ENCODE results near the gene AGPS.

Gene AGPS

GRCh38 chr2:177572236-177572671, 179.7 kb downstream of the AGPS start:
- Histone ChIP-seq H3K4me3 (ENCODE audit: low read length) (no peak overlapping the region), H3K9me3 (ENCODE audit: low read length) (no peaks in the 10 kb centered on the region), H3K4me1 (ENCODE audit: insufficient read depth, low read length) (peaks cover 8% of the 10 kb centered on the region), H3K36me3 (ENCODE audit: insufficient read depth, low read length) (no peaks in the 10 kb centered on the region), H2AFZ (ENCODE audit: low read depth, low read length) (no peak overlapping the region), H3K27me3 (ENCODE audit: insufficient read depth, low read length) (no peaks in the 10 kb centered on the region)

- no peaks in the 10 kb centered on the region for H3K9me3 ChIP-seq (ENCODE audit: low read length)
- H3K27me3 ChIP-seq (ENCODE audit: insufficient read depth, low read length): no peaks in the 10 kb centered on the region
- no peaks in the 10 kb centered on the region for H3K36me3 ChIP-seq (ENCODE audit: insufficient read depth, low read length)
- H3K4me3 ChIP-seq (ENCODE audit: low read length): no peak overlapping the region
- no peak overlapping the region for H2AFZ ChIP-seq (ENCODE audit: low read depth, low read length)
- peaks cover 8% of the 10 kb centered on the region for H3K4me1 ChIP-seq (ENCODE audit: insufficient read depth, low read length)
Observed at GRCh38 chr2:177573120-177573519, 180.5 kb downstream of the AGPS start.

GRCh38 chr2:177574356-177574755, 181.8 kb downstream of the AGPS start:
- Histone ChIP-seq H3K36me3 (ENCODE audit: insufficient read depth, low read length) (no peaks in the 10 kb centered on the region), H3K4me3 (ENCODE audit: low read length) (no peak overlapping the region), H3K4me1 (ENCODE audit: insufficient read depth, low read length) (peaks cover 8% of the 10 kb centered on the region), H2AFZ (ENCODE audit: low read depth, low read length) (no peak overlapping the region), H3K27me3 (ENCODE audit: insufficient read depth, low read length) (no peaks in the 10 kb centered on the region), H3K9me3 (ENCODE audit: low read length) (no peaks in the 10 kb centered on the region)

GRCh38 chr2:177575358-177575757, 182.8 kb downstream of the AGPS start:
- H2AFZ ChIP-seq (ENCODE audit: low read depth, low read length): no peak overlapping the region
- H3K36me3 ChIP-seq (ENCODE audit: insufficient read depth, low read length): no peaks in the 10 kb centered on the region
- no peak overlapping the region for H3K4me3 ChIP-seq (ENCODE audit: low read length)
- no peaks in the 10 kb centered on the region for H3K27me3 ChIP-seq (ENCODE audit: insufficient read depth, low read length)
- H3K4me1 ChIP-seq (ENCODE audit: insufficient read depth, low read length): peaks cover 8% of the 10 kb centered on the region
- no peaks in the 10 kb centered on the region for H3K9me3 ChIP-seq (ENCODE audit: low read length)

- peaks cover 7% of the 10 kb centered on the region for H3K4me1 ChIP-seq (ENCODE audit: insufficient read depth, low read length)
- no peaks in the 10 kb centered on the region for H3K9me3 ChIP-seq (ENCODE audit: low read length)
- H3K36me3 ChIP-seq (ENCODE audit: insufficient read depth, low read length): no peaks in the 10 kb centered on the region
- H3K27me3 ChIP-seq (ENCODE audit: insufficient read depth, low read length): no peaks in the 10 kb centered on the region
- no peak overlapping the region for H2AFZ ChIP-seq (ENCODE audit: low read depth, low read length)
- no peak overlapping the region for H3K4me3 ChIP-seq (ENCODE audit: low read length)
Observed at GRCh38 chr2:177577075-177577474, 184.5 kb downstream of the AGPS start.

- Histone ChIP-seq H3K9me3 (ENCODE audit: low read length) (no peaks in the 10 kb centered on the region), H3K4me3 (ENCODE audit: low read length) (no peak overlapping the region), H3K36me3 (ENCODE audit: insufficient read depth, low read length) (no peaks in the 10 kb centered on the region), H3K4me1 (ENCODE audit: insufficient read depth, low read length) (no peaks in the 10 kb centered on the region), H2AFZ (ENCODE audit: low read depth, low read length) (no peak overlapping the region), H3K27me3 (ENCODE audit: insufficient read depth, low read length) (no peaks in the 10 kb centered on the region)
Observed at GRCh38 chr2:177578454-177578853, 185.9 kb downstream of the AGPS start.

GRCh38 chr2:177579486-177580036, 187.0 kb downstream of the AGPS start:
- Histone ChIP-seq H3K27me3 (ENCODE audit: insufficient read depth, low read length) (no peaks in the 10 kb centered on the region), H3K36me3 (ENCODE audit: insufficient read depth, low read length) (no peaks in the 10 kb centered on the region), H3K4me1 (ENCODE audit: insufficient read depth, low read length) (no peaks in the 10 kb centered on the region), H3K4me3 (ENCODE audit: low read length) (no peak overlapping the region), H2AFZ (ENCODE audit: low read depth, low read length) (no peak overlapping the region), H3K9me3 (ENCODE audit: low read length) (no peaks in the 10 kb centered on the region)

GRCh38 chr2:177582000-177582399, 189.4 kb downstream of the AGPS start:
- H3K4me3 ChIP-seq (ENCODE audit: low read length): no peak overlapping the region
- no peaks in the 10 kb centered on the region for H3K9me3 ChIP-seq (ENCODE audit: low read length)

GRCh38 chr2:177584030-177584692, 191.6 kb downstream of the AGPS start:
- H3K27me3 ChIP-seq (ENCODE audit: insufficient read depth, low read length): no peaks in the 10 kb centered on the region

More at GRCh38 chr2:177582000-177582399, 189.4 kb downstream of the AGPS start:
- Histone ChIP-seq H3K36me3 (ENCODE audit: insufficient read depth, low read length) (no peaks in the 10 kb centered on the region), H3K27me3 (ENCODE audit: insufficient read depth, low read length) (no peaks in the 10 kb centered on the region), H2AFZ (ENCODE audit: low read depth, low read length) (no peak overlapping the region), H3K4me1 (ENCODE audit: insufficient read depth, low read length) (no peaks in the 10 kb centered on the region)

GRCh38 chr2:177585234-177585863, 192.8 kb downstream of the AGPS start:
- H3K27me3 ChIP-seq (ENCODE audit: insufficient read depth, low read length): no peaks in the 10 kb centered on the region
- no peaks in the 10 kb centered on the region for H3K36me3 ChIP-seq (ENCODE audit: insufficient read depth, low read length)
- no peaks in the 10 kb centered on the region for H3K4me1 ChIP-seq (ENCODE audit: insufficient read depth, low read length)
- H3K9me3 ChIP-seq (ENCODE audit: low read length): no peaks in the 10 kb centered on the region
- H2AFZ ChIP-seq (ENCODE audit: low read depth, low read length): no peak overlapping the region
- H3K4me3 ChIP-seq (ENCODE audit: low read length): no peak overlapping the region

More at GRCh38 chr2:177584030-177584692, 191.6 kb downstream of the AGPS start:
- no peaks in the 10 kb centered on the region for H3K9me3 ChIP-seq (ENCODE audit: low read length)
- no peaks in the 10 kb centered on the region for H3K4me1 ChIP-seq (ENCODE audit: insufficient read depth, low read length)
- H2AFZ ChIP-seq (ENCODE audit: low read depth, low read length): no peak overlapping the region
- no peaks in the 10 kb centered on the region for H3K36me3 ChIP-seq (ENCODE audit: insufficient read depth, low read length)
- no peak overlapping the region for H3K4me3 ChIP-seq (ENCODE audit: low read length)

- no peak overlapping the region for H2AFZ ChIP-seq (ENCODE audit: low read depth, low read length)
- no peaks in the 10 kb centered on the region for H3K4me1 ChIP-seq (ENCODE audit: insufficient read depth, low read length)
- H3K27me3 ChIP-seq (ENCODE audit: insufficient read depth, low read length): no peaks in the 10 kb centered on the region
Observed at GRCh38 chr2:177586154-177586553, 193.6 kb downstream of the AGPS start.

GRCh38 chr2:177587371-177587770, 194.8 kb downstream of the AGPS start:
- H3K4me1 ChIP-seq (ENCODE audit: insufficient read depth, low read length): no peaks in the 10 kb centered on the region
- no peaks in the 10 kb centered on the region for H3K9me3 ChIP-seq (ENCODE audit: low read length)
- H3K27me3 ChIP-seq (ENCODE audit: insufficient read depth, low read length): no peaks in the 10 kb centered on the region
- H3K4me3 ChIP-seq (ENCODE audit: low read length): no peak overlapping the region
- no peaks in the 10 kb centered on the region for H3K36me3 ChIP-seq (ENCODE audit: insufficient read depth, low read length)
- H2AFZ ChIP-seq (ENCODE audit: low read depth, low read length): no peak overlapping the region

More at GRCh38 chr2:177586154-177586553, 193.6 kb downstream of the AGPS start:
- Histone ChIP-seq H3K36me3 (ENCODE audit: insufficient read depth, low read length) (no peaks in the 10 kb centered on the region), H3K4me3 (ENCODE audit: low read length) (no peak overlapping the region), H3K9me3 (ENCODE audit: low read length) (no peaks in the 10 kb centered on the region)

GRCh38 chr2:177588671-177589070, 196.1 kb downstream of the AGPS start:
- H3K36me3 ChIP-seq (ENCODE audit: insufficient read depth, low read length): no peaks in the 10 kb centered on the region
- no peaks in the 10 kb centered on the region for H3K9me3 ChIP-seq (ENCODE audit: low read length)
- no peak overlapping the region for H3K4me3 ChIP-seq (ENCODE audit: low read length)
- H3K27me3 ChIP-seq (ENCODE audit: insufficient read depth, low read length): no peaks in the 10 kb centered on the region
- no peak overlapping the region for H2AFZ ChIP-seq (ENCODE audit: low read depth, low read length)
- H3K4me1 ChIP-seq (ENCODE audit: insufficient read depth, low read length): peaks cover 4% of the 10 kb centered on the region
